ENCODE measurements around the gene RNF115. TPM values are rescaled to one million over a fixed set of nuclear protein-coding genes. Genes with fewer than 3 reads are reported as not detected.

The RNF115 gene
- total RNA-seq, 1 experiment from 2014 or later = 9.5 TPM

- Histone ChIP-seq H3K4me1 (ENCODE audit: control insufficient read depth in 1 of 2, insufficient read depth in 2 of 2, low read length in 2 of 2) (peaks cover 4 to 14% of the 10 kb centered on the region in 2 experiments), H3K9ac (ENCODE audit: low read length) (peak overlapping the region; percentile 35; the same call in 1 of the 2 replicates), H3K4me3 (replicated peaks in 1 of 2; ENCODE audit: low read depth in 1 of 2, low read length in 2 of 2) (peak overlapping the region in 1 of 2 experiments; percentile 49; a peak in 2 of 4 replicates), H3K27me3 (ENCODE audit: insufficient read depth, low read length) (no peaks in the 10 kb centered on the region), H3K9me2 (ENCODE audit: insufficient read depth) (no peaks in the 10 kb centered on the region), H3K79me2 (ENCODE audit: insufficient read depth, low read length) (no peaks in the 10 kb centered on the region), H3K4me2 (ENCODE audit: low read length) (peak overlapping the region; percentile 81), H3K9me3 (ENCODE audit: control insufficient read depth in 1 of 2, insufficient read depth in 1 of 2, low read depth in 1 of 2, low read length in 2 of 2) (no peaks in the 10 kb centered on the region), H3K27ac (ENCODE audit: low read depth, low read length) (no peak overlapping the region), H2AFZ (ENCODE audit: low read depth, low read length, poor library complexity, severe bottlenecking) (no peak overlapping the region), H3K36me3 (ENCODE audit: control insufficient read depth in 1 of 2, insufficient read depth in 2 of 2, low read length in 2 of 2) (peaks cover 32% of the 10 kb centered on the region in 2 experiments), H4K20me1 (ENCODE audit: insufficient read depth) (no peaks in the 10 kb centered on the region)
- RAD21 ChIA-PET (ENCODE audit: low non-redundant PET in 1 of 2, low total read pairs in 2 of 2, uncharacterized antibody in 2 of 2, unreplicated experiment in 2 of 2) = interaction anchor here (0.5 to 1.1 kb wide), 3 partner anchors 13 to 82 kb away, joined by 3 to 4 read pairs (median 3); partner anchors contain the start of genes PIAS3 (in 1 of the 2) and RBM8A (in 1 of the 2)
- ATAC-seq (peak; percentile 48), DNase-seq (ENCODE audit: low read depth, low spot score) (no peak)
- no TSS peak for BruUV-seq (replicated peaks)
- POLR2A ChIA-PET = interaction anchor here (0.6 to 3.7 kb wide), 5 partner anchors 10 to 162 kb away, joined by 3 to 17 read pairs (median 5); partner anchors contain the start of genes LIX1L and PIAS3
- CTCF ChIA-PET = interaction anchor here (0.6 to 7.6 kb wide), 19 partner anchors 8 to 190 kb away, joined by 3 to 87 read pairs (median 4); partner anchors contain the start of genes ANKRD34A, LIX1L, PIAS3 and POLR3GL
- intact Hi-C loops (cut with micrococcal nuclease) = loop anchor here (1.0 to 5.0 kb wide), 2 partner anchors 62 to 169 kb away; no protein-coding TSS in a partner anchor
- TF ChIP-seq JUND (IDR thresholded peaks at IDR 0.05) (no peak), ZNF274 (IDR thresholded peaks at IDR 0.05; ENCODE audit: low read depth, low read length) (no peak), POLR2AphosphoS5 (IDR thresholded peaks at IDR 0.05; ENCODE audit: low read depth, low read length) (peak; percentile 16; the same call in 1 of the 2 replicates)
Measured at GRCh38 chr1:145845144-145845513, 21.2 kb upstream of the RNF115 start.

- intact Hi-C loops (cut with micrococcal nuclease) = no loop called here
- POLR2A ChIA-PET = interaction anchor here (0.9 kb wide), 1 partner anchor 16 kb away, joined by 3 read pairs; the partner anchor contains the start of gene PIAS3
- DNase-seq (ENCODE audit: low read depth, low spot score) (no peak), ATAC-seq (no peak)
- Histone ChIP-seq H3K79me2 (ENCODE audit: insufficient read depth, low read length) (no peaks in the 10 kb centered on the region), H3K9ac (ENCODE audit: low read length) (no peak overlapping the region), H3K27me3 (ENCODE audit: insufficient read depth, low read length) (no peaks in the 10 kb centered on the region), H4K20me1 (ENCODE audit: insufficient read depth) (no peaks in the 10 kb centered on the region), H3K27ac (ENCODE audit: low read depth, low read length) (no peak overlapping the region), H3K4me2 (ENCODE audit: low read length) (no peak overlapping the region), H2AFZ (ENCODE audit: low read depth, low read length, poor library complexity, severe bottlenecking) (no peak overlapping the region), H3K9me2 (ENCODE audit: insufficient read depth) (no peaks in the 10 kb centered on the region), H3K9me3 (ENCODE audit: control insufficient read depth in 1 of 2, insufficient read depth in 1 of 2, low read depth in 1 of 2, low read length in 2 of 2) (no peaks in the 10 kb centered on the region), H3K4me3 (replicated peaks in 1 of 2; ENCODE audit: low read depth in 1 of 2, low read length in 2 of 2) (no peak overlapping the region), H3K36me3 (ENCODE audit: control insufficient read depth in 1 of 2, insufficient read depth in 2 of 2, low read length in 2 of 2) (peaks cover 27 to 34% of the 10 kb centered on the region in 2 experiments), H3K4me1 (ENCODE audit: control insufficient read depth in 1 of 2, insufficient read depth in 2 of 2, low read length in 2 of 2) (peaks cover 4 to 14% of the 10 kb centered on the region in 2 experiments)
- TF ChIP-seq MAX (IDR thresholded peaks at IDR 0.05) = no peak
- TF ChIP-seq SIN3A (IDR thresholded peaks at IDR 0.05; ENCODE audit: low read depth) = no peak
- TF ChIP-seq POLR2A (IDR thresholded peaks at IDR 0.05; ENCODE audit: borderline replicate concordance, extremely low read depth, insufficient read depth, insufficient read length) = no peak
- TF ChIP-seq EZH2 (IDR thresholded peaks at IDR 0.05) = no peak
- no peak for TF ChIP-seq ATF3 (IDR thresholded peaks at IDR 0.05)
- no peak for TF ChIP-seq CTCF (IDR thresholded peaks at IDR 0.05 in 2 of 3, conservative IDR thresholded peaks at IDR 0.05 in 1 of 3; ENCODE audit: borderline replicate concordance in 1 of 3, insufficient read depth in 1 of 3, low read depth in 2 of 3, low read length in 2 of 3)
- TF ChIP-seq CEBPB (IDR thresholded peaks at IDR 0.05; ENCODE audit: low read depth) = no peak
- RAD21 ChIA-PET (ENCODE audit: low non-redundant PET in 1 of 2, low total read pairs in 2 of 2, uncharacterized antibody in 2 of 2, unreplicated experiment in 2 of 2) = interaction anchor here in 1 of 2 experiments (0.6 kb wide), 1 partner anchor 9 kb away, joined by 4 read pairs; no protein-coding TSS in a partner anchor
- CTCF ChIA-PET = interaction anchor here (0.6 to 7.6 kb wide), 5 partner anchors 8 to 169 kb away, joined by 3 to 87 read pairs (median 3); partner anchors contain the start of gene PIAS3
- BruUV-seq (replicated peaks) = no TSS peak
Measured at GRCh38 chr1:145843031-145843430, 19.1 kb upstream of the RNF115 start.

All from HCT116 (cell line).